H9 (cell line): ENCODE results near the gene TMPRSS5. TPM values are rescaled to one million over a fixed set of nuclear protein-coding genes. Genes with fewer than 3 reads are reported as not detected.

Source experiments
- DNase-seq: peaks from one replicate; pipeline ENCODE4 v3.0.0-alpha.2; 2017
- H2AFZ ChIP-seq: one replicate; pipeline ENCODE4 v1.6.1; 2013; ENCODE audit warnings: mild to moderate bottlenecking, low read length, control low read depth, moderate library complexity
- H2AK5ac ChIP-seq: 2 replicates; pipeline ENCODE4 v1.6.1; 2013; ENCODE audit warnings: low read length, control low read depth, mixed read lengths; ENCODE audit not compliant: insufficient read length
- H2BK120ac ChIP-seq: one replicate; pipeline ENCODE4 v1.6.1; 2013; ENCODE audit warnings: low read depth, mild to moderate bottlenecking, low read length, control low read depth, inconsistent platforms; ENCODE audit not compliant: poor library complexity, severe bottlenecking
- H2BK12ac ChIP-seq: 2 replicates; pipeline ENCODE4 v1.6.1; 2013; ENCODE audit warnings: low read length, control low read depth, mixed read lengths, low read depth; ENCODE audit not compliant: insufficient read length
- H2BK15ac ChIP-seq: 2 replicates; pipeline ENCODE4 v1.6.1; 2013; ENCODE audit warnings: low read depth, low read length, control low read depth
- H2BK20ac ChIP-seq: one replicate; pipeline ENCODE4 v1.6.1; 2013; ENCODE audit warnings: low read depth, mild to moderate bottlenecking, low read length, control low read depth, inconsistent platforms; ENCODE audit not compliant: poor library complexity, severe bottlenecking
- H2BK5ac ChIP-seq: 2 replicates; pipeline ENCODE4 v1.6.1; 2013; ENCODE audit warnings: low read length, control low read depth, mixed read lengths; ENCODE audit not compliant: insufficient read length
- H3K14ac ChIP-seq: 2 replicates; pipeline ENCODE4 v1.6.1; 2013; ENCODE audit warnings: low read length, control low read depth; ENCODE audit not compliant: insufficient read depth
- H3K18ac ChIP-seq: 2 replicates; pipeline ENCODE4 v1.6.1; 2013; ENCODE audit warnings: low read depth, mild to moderate bottlenecking, mixed read lengths, low read length, control low read depth; ENCODE audit not compliant: insufficient read length
- H3K23ac ChIP-seq: 2 replicates; pipeline ENCODE4 v1.6.1; 2013; ENCODE audit warnings: low read length, control low read depth, mixed read lengths, low read depth; ENCODE audit not compliant: insufficient read length
- H3K23me2 ChIP-seq: 2 replicates; pipeline ENCODE4 v1.6.1; 2013; ENCODE audit warnings: low read depth, mild to moderate bottlenecking, mixed read lengths, low read length, control low read depth; ENCODE audit not compliant: insufficient read length, poor library complexity, severe bottlenecking
- H3K27ac ChIP-seq: 2 replicates; pipeline ENCODE4 v1.5.1; 2013; ENCODE audit warnings: low read length, control low read depth, mixed read lengths, low read depth; ENCODE audit not compliant: insufficient read length
- H3K27me3 ChIP-seq: 2 replicates; pipeline ENCODE4 v1.6.1; 2013; ENCODE audit warnings: low read length, control low read depth, inconsistent platforms; ENCODE audit not compliant: insufficient read depth
- H3K4ac ChIP-seq: 2 replicates; pipeline ENCODE4 v1.6.1; 2013; ENCODE audit warnings: low read depth, mild to moderate bottlenecking, control low read depth, inconsistent platforms, low read length, moderate library complexity
- H3K4me1 ChIP-seq: 2 replicates; pipeline ENCODE4 v1.6.1; 2013; ENCODE audit warnings: low read length, control low read depth, inconsistent platforms; ENCODE audit not compliant: insufficient read depth
- H3K4me2 ChIP-seq: 2 replicates; pipeline ENCODE4 v1.6.1; 2013; ENCODE audit warnings: low read length, control low read depth, mixed read lengths; ENCODE audit not compliant: insufficient read length, insufficient read depth
- H3K56ac ChIP-seq: 2 replicates; pipeline ENCODE4 v1.6.1; 2013; ENCODE audit warnings: low read depth, mild to moderate bottlenecking, mixed read lengths, low read length, control low read depth; ENCODE audit not compliant: insufficient read length
- H3K79me1 ChIP-seq: 2 replicates; pipeline ENCODE4 v1.6.1; 2013; ENCODE audit warnings: low read depth, mild to moderate bottlenecking, moderate library complexity, low read length, control low read depth, inconsistent platforms; ENCODE audit not compliant: insufficient read depth, poor library complexity, severe bottlenecking
- H3K79me2 ChIP-seq: 2 replicates; pipeline ENCODE4 v1.6.1; 2013; ENCODE audit warnings: low read length, control low read depth, inconsistent platforms; ENCODE audit not compliant: insufficient read depth
- H3K9ac ChIP-seq: 2 replicates; pipeline ENCODE4 v1.6.1; 2013; ENCODE audit warnings: low read length, control low read depth, mixed read lengths; ENCODE audit not compliant: insufficient read length; ENCODE audit errors: extremely low read depth
- H3K9me3 ChIP-seq: one replicate; pipeline ENCODE4 v1.6.1; 2013; ENCODE audit warnings: low read depth, low read length, inconsistent platforms; ENCODE audit not compliant: control insufficient read depth
- H3T11ph ChIP-seq: one replicate; pipeline ENCODE4 v1.6.1; 2013; ENCODE audit warnings: mild to moderate bottlenecking, low read length, control low read depth, inconsistent platforms
- H4K20me1 ChIP-seq: one replicate; pipeline ENCODE4 v1.6.1; 2013; ENCODE audit not compliant: control insufficient read depth, insufficient read length, insufficient read depth
- H4K5ac ChIP-seq: 2 replicates; pipeline ENCODE4 v1.6.1; 2013; ENCODE audit warnings: low read depth, mild to moderate bottlenecking, mixed read lengths, low read length, control low read depth; ENCODE audit not compliant: insufficient read length
- H4K8ac ChIP-seq: replicated peaks from 2 replicates; pipeline ENCODE4 v1.6.1; 2013; ENCODE audit warnings: low read length, control low read depth, mixed read lengths, low read depth; ENCODE audit not compliant: insufficient read length
- H4K91ac ChIP-seq: 2 replicates; pipeline ENCODE4 v1.6.1; 2013; ENCODE audit warnings: low read depth, mild to moderate bottlenecking, moderate library complexity, mixed read lengths, low read length, control low read depth; ENCODE audit not compliant: insufficient read length
- H3K27ac Mint-ChIP-seq, 3 experiments: 2 replicates in 2 of 3; 3 replicates in 1 of 3; pipeline ENCODE4 v1.8.0; 2020 to 2021; ENCODE audit warnings: mixed read lengths in 3 of 3, mild to moderate bottlenecking in 1 of 3, moderate library complexity in 1 of 3
- H3K27me3 Mint-ChIP-seq: 2 replicates; pipeline ENCODE4 v1.8.0; 2021; ENCODE audit warnings: low read depth, mild to moderate bottlenecking, moderate library complexity, mixed read lengths
- H3K36me3 Mint-ChIP-seq, 3 experiments: 2 replicates in 2 of 3; 3 replicates in 1 of 3; pipeline ENCODE4 v1.8.0; 2020 to 2021; ENCODE audit warnings: low read depth in 3 of 3, mixed read lengths in 3 of 3; ENCODE audit not compliant: insufficient read depth in 1 of 3
- H3K4me1 Mint-ChIP-seq, 2 experiments: 2 replicates each; pipeline ENCODE4 v1.8.0; 2020; ENCODE audit warnings: mixed read lengths in 2 of 2
- H3K4me3 Mint-ChIP-seq, 2 experiments: 2 replicates in 1 of 2; 3 replicates in 1 of 2; pipeline ENCODE4 v1.8.0; 2020 to 2021; ENCODE audit warnings: mild to moderate bottlenecking in 2 of 2, mixed read lengths in 2 of 2, moderate library complexity in 1 of 2
- H3K9me3 Mint-ChIP-seq, 2 experiments: 2 replicates in 1 of 2; 3 replicates in 1 of 2; pipeline ENCODE4 v1.8.0; 2020; ENCODE audit warnings: mild to moderate bottlenecking in 2 of 2, mixed read lengths in 2 of 2, moderate library complexity in 1 of 2
- WGBS: extraction: QIAGEN DNeasy Blood & Tissue Kit; methylation state at CpG from one replicate; pipeline ENCODE4 v1.1.7; 2013; ENCODE audit warnings: missing lambda C conversion rate, low lambda C conversion rate, mixed read lengths; ENCODE audit not compliant: insufficient read length; ENCODE audit errors: extremely low coverage; 5-methylcytosine and 5-hydroxymethylcytosine counted together
- total RNA-seq: library from RNA; stranded (reverse); gene quantifications from 2 replicates; pipeline ENCODE4 v1.2.1, GENCODE V29; 2021
- TF ChIP-seq, protein P1 (sequence below): fragments of 200-600 bp; sonication (generic); conservative IDR thresholded peaks from 3 replicates; pipeline ENCODE4 v1.8.0; 2021; ENCODE audit warnings: antibody characterized with exemption, mild to moderate bottlenecking

The TMPRSS5 gene
- total RNA-seq, 1 experiment from 2014 or later = 0.37 TPM

DNA sequence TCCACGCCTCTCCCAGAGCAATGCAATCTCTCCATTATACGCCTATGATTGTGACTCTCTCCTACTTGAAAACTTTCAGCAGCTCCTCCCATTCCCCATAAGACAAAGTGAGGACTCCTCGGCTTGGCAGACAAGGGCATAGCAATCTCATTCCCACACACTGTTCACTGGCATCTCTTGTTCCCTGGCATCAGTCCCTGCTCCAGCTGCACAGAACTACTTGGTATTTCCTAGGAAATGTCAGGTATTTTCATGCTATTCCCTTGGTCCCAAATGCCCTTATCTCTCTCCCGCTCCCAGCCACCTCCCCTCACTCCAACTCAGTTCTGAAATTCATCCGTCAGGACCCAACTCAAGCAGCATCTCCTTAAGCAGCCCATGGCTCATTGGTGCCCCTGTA is 28.4 kb downstream of the TMPRSS5 start:
- Histone ChIP-seq H3T11ph (no peak overlapping the region), H2BK12ac (no peak overlapping the region), H4K91ac (no peak overlapping the region), H3K79me2 (no peaks in the 10 kb centered on the region), H4K20me1 (no peaks in the 10 kb centered on the region), H3K9me3 (no peaks in the 10 kb centered on the region), H2BK15ac (no peak overlapping the region), H3K9ac (no peak overlapping the region), H2BK120ac (no peak overlapping the region), H2BK20ac (no peak overlapping the region), H3K27ac (no peak overlapping the region), H3K56ac (no peak overlapping the region), H3K23ac (no peak overlapping the region), H2BK5ac (no peak overlapping the region), H2AFZ (no peak overlapping the region), H3K14ac (no peak overlapping the region; the same call in 1 of the 2 replicates), H4K8ac (no peak overlapping the region), H3K4me1 (peaks cover 3% of the 10 kb centered on the region; the same call in 1 of the 2 replicates), H3K4me2 (no peak overlapping the region), H3K4ac (no peak overlapping the region), H3K18ac (no peak overlapping the region), H2AK5ac (no peak overlapping the region), H3K23me2 (no peaks in the 10 kb centered on the region), H3K79me1 (no peaks in the 10 kb centered on the region), H3K27me3 (no peaks in the 10 kb centered on the region), H4K5ac (no peak overlapping the region)
- Mint-ChIP-seq H3K36me3 (no peaks in the 10 kb centered on the region), H3K4me1 (peaks cover 27 to 30% of the 10 kb centered on the region in 2 experiments), H3K27me3 (peaks cover 9% of the 10 kb centered on the region), H3K9me3 (no peaks in the 10 kb centered on the region), H3K4me3 (no peak overlapping the region), H3K27ac (no peak overlapping the region)
- no CpG with 5 or more reads among the region's 5 CpGs for WGBS
- TF ChIP-seq, protein P1, sequence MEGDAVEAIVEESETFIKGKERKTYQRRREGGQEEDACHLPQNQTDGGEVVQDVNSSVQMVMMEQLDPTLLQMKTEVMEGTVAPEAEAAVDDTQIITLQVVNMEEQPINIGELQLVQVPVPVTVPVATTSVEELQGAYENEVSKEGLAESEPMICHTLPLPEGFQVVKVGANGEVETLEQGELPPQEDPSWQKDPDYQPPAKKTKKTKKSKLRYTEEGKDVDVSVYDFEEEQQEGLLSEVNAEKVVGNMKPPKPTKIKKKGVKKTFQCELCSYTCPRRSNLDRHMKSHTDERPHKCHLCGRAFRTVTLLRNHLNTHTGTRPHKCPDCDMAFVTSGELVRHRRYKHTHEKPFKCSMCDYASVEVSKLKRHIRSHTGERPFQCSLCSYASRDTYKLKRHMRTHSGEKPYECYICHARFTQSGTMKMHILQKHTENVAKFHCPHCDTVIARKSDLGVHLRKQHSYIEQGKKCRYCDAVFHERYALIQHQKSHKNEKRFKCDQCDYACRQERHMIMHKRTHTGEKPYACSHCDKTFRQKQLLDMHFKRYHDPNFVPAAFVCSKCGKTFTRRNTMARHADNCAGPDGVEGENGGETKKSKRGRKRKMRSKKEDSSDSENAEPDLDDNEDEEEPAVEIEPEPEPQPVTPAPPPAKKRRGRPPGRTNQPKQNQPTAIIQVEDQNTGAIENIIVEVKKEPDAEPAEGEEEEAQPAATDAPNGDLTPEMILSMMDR = no peak
- DNase-seq = no peak
